WTC11 (cell line): ENCODE data around the gene NOTCH2. TPM values are rescaled to one million over a fixed set of nuclear protein-coding genes. Genes with fewer than 3 reads are reported as not detected.

Experiments
- ATAC-seq: fragments of 200-7000 bp; cut with Tn5 transposase; 2 replicates; pipeline ENCODE4 v1.10.0; 2021; ENCODE audit warnings: mild to moderate bottlenecking, moderate library complexity
- CTCF ChIA-PET: fragments of 300-600 bp; sonication (Branson Sonifier 250); formaldehyde crosslinking; loops from one replicate; lab custom pipeline; 2021; ENCODE audit warnings: antibody characterized with exemption; lab: Charles Lee
- POLR2A ChIA-PET: fragments of 350-600 bp; sonication (Branson Sonifier 250); formaldehyde crosslinking; loops from one replicate; lab custom pipeline; 2021; ENCODE audit warnings: antibody characterized with exemption; lab: Charles Lee
- DNase-seq: peaks from one replicate; pipeline ENCODE4 v3.0.0; 2021; ENCODE audit warnings: low spot score
- H3K27ac Mint-ChIP-seq: 2 replicates; pipeline ENCODE4 v1.8.0; 2021; ENCODE audit warnings: mixed read lengths
- H3K27me3 Mint-ChIP-seq: 2 replicates; pipeline ENCODE4 v1.8.0; 2021; ENCODE audit warnings: low read depth, mild to moderate bottlenecking, moderate library complexity, mixed read lengths
- H3K36me3 Mint-ChIP-seq: 2 replicates; pipeline ENCODE4 v1.8.0; 2021; ENCODE audit warnings: mixed read lengths
- H3K4me1 Mint-ChIP-seq: 2 replicates; pipeline ENCODE4 v1.8.0; 2022; ENCODE audit warnings: mixed read lengths
- H3K4me3 Mint-ChIP-seq: 2 replicates; pipeline ENCODE4 v1.8.0; 2021; ENCODE audit warnings: mild to moderate bottlenecking, moderate library complexity, mixed read lengths
- H3K9me3 Mint-ChIP-seq: 2 replicates; pipeline ENCODE4 v1.8.0; 2021; ENCODE audit warnings: mixed read lengths
- ATF1 ChIP-seq: sonication (generic); formaldehyde crosslinking; IDR thresholded peaks from 2 replicates; pipeline ENCODE4 v1.8.1; 2023; ENCODE audit warnings: mild to moderate bottlenecking, moderate library complexity, missing genetic modification reagents
- CDX4 ChIP-seq: fragments of 250-450 bp; sonication (Bioruptor Pico); IDR thresholded peaks from 2 replicates; pipeline ENCODE4 v1.9.0; 2021; ENCODE audit warnings: moderate library complexity, mild to moderate bottlenecking, inconsistent platforms, borderline replicate concordance
- E2F1 ChIP-seq: sonication (generic); formaldehyde crosslinking; IDR thresholded peaks from 2 replicates; pipeline ENCODE4 v1.8.0; 2022; ENCODE audit warnings: mild to moderate bottlenecking, missing genetic modification reagents
- ELF4 ChIP-seq: sonication (generic); formaldehyde crosslinking; IDR thresholded peaks from 2 replicates; pipeline ENCODE4 v1.8.1; 2022; ENCODE audit warnings: low read depth, mild to moderate bottlenecking, moderate library complexity, missing genetic modification reagents
- ERG ChIP-seq: fragments of 250-450 bp; sonication (Bioruptor Pico); IDR thresholded peaks from 2 replicates; pipeline ENCODE4 v1.8.0; 2021; ENCODE audit warnings: mild to moderate bottlenecking
- GRHL2 ChIP-seq: fragments of 250-450 bp; sonication (Bioruptor Pico); IDR thresholded peaks from 2 replicates; pipeline ENCODE4 v1.8.0; 2022; ENCODE audit warnings: mild to moderate bottlenecking, moderate library complexity; ENCODE audit not compliant: insufficient replicate concordance, severe bottlenecking
- HMGA2 ChIP-seq: fragments of 250-450 bp; sonication (Bioruptor Pico); IDR thresholded peaks from 2 replicates; pipeline ENCODE4 v1.4.0; 2021; ENCODE audit warnings: mild to moderate bottlenecking, moderate library complexity
- HMGXB4 ChIP-seq: sonication (generic); formaldehyde crosslinking; IDR thresholded peaks from 2 replicates; pipeline ENCODE4 v1.8.1; 2023; ENCODE audit warnings: mild to moderate bottlenecking, moderate library complexity, missing genetic modification reagents
- NFATC4 ChIP-seq: fragments of 250-450 bp; sonication (Bioruptor Pico); IDR thresholded peaks from 2 replicates; pipeline ENCODE4 v1.9.0; 2021; ENCODE audit warnings: mild to moderate bottlenecking
- NR1H2 ChIP-seq: sonication (generic); formaldehyde crosslinking; IDR thresholded peaks from 2 replicates; pipeline ENCODE4 v1.9.0; 2021; ENCODE audit warnings: mild to moderate bottlenecking, moderate library complexity, missing genetic modification reagents
- NR3C1 ChIP-seq: sonication (generic); formaldehyde crosslinking; conservative IDR thresholded peaks from 2 replicates; pipeline ENCODE4 v1.8.1; 2023; ENCODE audit warnings: low read depth, mild to moderate bottlenecking, missing genetic modification reagents
- TP53 ChIP-seq: sonication (generic); formaldehyde crosslinking; IDR thresholded peaks from 2 replicates; pipeline ENCODE4 v1.8.1; 2023; ENCODE audit warnings: mild to moderate bottlenecking, missing genetic modification reagents
- USF2 ChIP-seq: sonication (generic); formaldehyde crosslinking; IDR thresholded peaks from 2 replicates; pipeline ENCODE4 v1.8.1; 2023; ENCODE audit warnings: mild to moderate bottlenecking, missing genetic modification reagents, moderate library complexity
- ZMAT4 ChIP-seq: fragments of 250-450 bp; sonication (Bioruptor Pico); IDR thresholded peaks from 2 replicates; pipeline ENCODE4 v1.9.0; 2021; ENCODE audit warnings: mild to moderate bottlenecking
- ZNF121 ChIP-seq: sonication (generic); formaldehyde crosslinking; IDR thresholded peaks from 2 replicates; pipeline ENCODE4 v1.8.0; 2023; ENCODE audit warnings: missing genetic modification reagents
- ZNF396 ChIP-seq: fragments of 250-450 bp; sonication (Bioruptor Pico); IDR thresholded peaks from 2 replicates; pipeline ENCODE4 v1.8.0; 2021; ENCODE audit warnings: mild to moderate bottlenecking, moderate library complexity, borderline replicate concordance
- ZNF416 ChIP-seq: fragments of 250-450 bp; sonication (Bioruptor Pico); IDR thresholded peaks from 2 replicates; pipeline ENCODE4 v1.9.0; 2021; ENCODE audit warnings: mild to moderate bottlenecking, inconsistent platforms
- ZNF532 ChIP-seq: fragments of 250-450 bp; sonication (Bioruptor Pico); IDR thresholded peaks from 2 replicates; pipeline ENCODE4 v1.9.0; 2021; ENCODE audit warnings: mild to moderate bottlenecking, borderline replicate concordance
- total RNA-seq: library from RNA; stranded (reverse); gene quantifications from 3 replicates; pipeline ENCODE4 v1.2.3, GENCODE V29; 2021

NOTCH2 gene
- total RNA-seq, 1 experiment from 2014 or later: 60.9 TPM

- H3K36me3 Mint-ChIP-seq: peaks cover 14% of the 10 kb centered on the region
- H3K4me1 Mint-ChIP-seq: peaks cover 6% of the 10 kb centered on the region
- H3K27me3 Mint-ChIP-seq: no peaks in the 10 kb centered on the region
- no peak overlapping the region for H3K4me3 Mint-ChIP-seq
- no peak for ATAC-seq
- CTCF ChIA-PET: no interaction called here
- H3K9me3 Mint-ChIP-seq: no peaks in the 10 kb centered on the region
- H3K27ac Mint-ChIP-seq: no peak overlapping the region
- TF ChIP-seq ZNF121 (CRISPR knock-in tag) (no peak), GRHL2 (CRISPR knock-in tag) (no peak), ZNF416 (CRISPR knock-in tag) (no peak), HMGA2 (CRISPR knock-in tag) (no peak), HMGXB4 (CRISPR knock-in tag) (no peak), TP53 (CRISPR knock-in tag) (no peak), NR1H2 (CRISPR knock-in tag) (no peak), ZNF532 (CRISPR knock-in tag) (no peak), E2F1 (CRISPR knock-in tag) (no peak), NR3C1 (CRISPR knock-in tag) (no peak), ZNF396 (CRISPR knock-in tag) (no peak), ZMAT4 (CRISPR knock-in tag) (no peak), ERG (CRISPR knock-in tag) (no peak), CDX4 (CRISPR knock-in tag) (no peak), ELF4 (CRISPR knock-in tag) (no peak), ATF1 (CRISPR knock-in tag) (no peak), USF2 (CRISPR knock-in tag) (no peak), NFATC4 (no peak)
- TF ChIP-seq, all 79 proteins: peak for 0
- no peak for DNase-seq
- POLR2A ChIA-PET: no interaction called here
Measured at GRCh38 chr1:119941392-119941791, 128.1 kb downstream of the NOTCH2 start.
